ENCODE measurements around the gene AZGP1. TPM values are rescaled to one million over a fixed set of nuclear protein-coding genes. Genes with fewer than 3 reads are reported as not detected.

The AZGP1 gene
- total and polyA plus RNA-seq, 2 of the 13 experiments (the other 11 are each of a cell fraction or from before 2014, with no cell fraction given), result 93.8 to 229 TPM

DNA sequence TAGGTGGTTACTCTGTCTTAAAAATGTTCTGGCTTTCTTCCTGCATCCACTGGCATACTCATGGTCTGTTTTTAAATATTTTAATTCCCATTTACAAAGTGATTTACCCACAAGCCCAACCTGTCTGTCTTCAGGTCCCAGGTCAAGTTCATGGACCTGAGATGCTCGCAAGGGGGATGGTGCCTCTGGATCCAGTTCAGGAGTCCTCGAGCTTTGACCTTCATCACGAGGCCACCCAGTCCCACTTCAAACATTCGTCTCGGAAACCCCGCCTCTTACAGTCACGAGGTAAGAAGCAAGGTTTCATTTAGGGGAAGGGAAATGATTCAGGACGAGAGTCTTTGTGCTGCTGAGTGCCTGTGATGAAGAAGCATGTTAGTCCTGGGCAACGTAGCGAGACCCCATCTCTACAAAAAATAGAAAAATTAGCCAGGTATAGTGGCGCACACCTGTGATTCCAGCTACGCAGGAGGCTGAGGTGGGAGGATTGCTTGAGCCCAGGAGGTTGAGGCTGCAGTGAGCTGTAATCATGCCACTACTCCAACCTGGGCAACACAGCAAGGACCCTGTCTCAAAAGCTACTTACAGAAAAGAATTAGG lies 48.3 kb upstream of the AZGP1 start (continued):
- no peak for TF ChIP-seq ZNF879 (CRISPR knock-in tag; IDR thresholded peaks at IDR 0.05)
- TF ChIP-seq, protein P1, sequence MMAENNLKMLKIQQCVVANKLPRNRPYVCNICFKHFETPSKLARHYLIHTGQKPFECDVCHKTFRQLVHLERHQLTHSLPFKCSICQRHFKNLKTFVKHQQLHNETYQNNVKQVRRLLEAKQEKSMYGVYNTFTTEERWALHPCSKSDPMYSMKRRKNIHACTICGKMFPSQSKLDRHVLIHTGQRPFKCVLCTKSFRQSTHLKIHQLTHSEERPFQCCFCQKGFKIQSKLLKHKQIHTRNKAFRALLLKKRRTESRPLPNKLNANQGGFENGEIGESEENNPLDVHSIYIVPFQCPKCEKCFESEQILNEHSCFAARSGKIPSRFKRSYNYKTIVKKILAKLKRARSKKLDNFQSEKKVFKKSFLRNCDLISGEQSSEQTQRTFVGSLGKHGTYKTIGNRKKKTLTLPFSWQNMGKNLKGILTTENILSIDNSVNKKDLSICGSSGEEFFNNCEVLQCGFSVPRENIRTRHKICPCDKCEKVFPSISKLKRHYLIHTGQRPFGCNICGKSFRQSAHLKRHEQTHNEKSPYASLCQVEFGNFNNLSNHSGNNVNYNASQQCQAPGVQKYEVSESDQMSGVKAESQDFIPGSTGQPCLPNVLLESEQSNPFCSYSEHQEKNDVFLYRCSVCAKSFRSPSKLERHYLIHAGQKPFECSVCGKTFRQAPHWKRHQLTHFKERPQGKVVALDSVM (CRISPR knock-in tag; IDR thresholded peaks at IDR 0.05), result peak; percentile 42; the same call in 1 of the 2 replicates
- TF ChIP-seq, protein P2, sequence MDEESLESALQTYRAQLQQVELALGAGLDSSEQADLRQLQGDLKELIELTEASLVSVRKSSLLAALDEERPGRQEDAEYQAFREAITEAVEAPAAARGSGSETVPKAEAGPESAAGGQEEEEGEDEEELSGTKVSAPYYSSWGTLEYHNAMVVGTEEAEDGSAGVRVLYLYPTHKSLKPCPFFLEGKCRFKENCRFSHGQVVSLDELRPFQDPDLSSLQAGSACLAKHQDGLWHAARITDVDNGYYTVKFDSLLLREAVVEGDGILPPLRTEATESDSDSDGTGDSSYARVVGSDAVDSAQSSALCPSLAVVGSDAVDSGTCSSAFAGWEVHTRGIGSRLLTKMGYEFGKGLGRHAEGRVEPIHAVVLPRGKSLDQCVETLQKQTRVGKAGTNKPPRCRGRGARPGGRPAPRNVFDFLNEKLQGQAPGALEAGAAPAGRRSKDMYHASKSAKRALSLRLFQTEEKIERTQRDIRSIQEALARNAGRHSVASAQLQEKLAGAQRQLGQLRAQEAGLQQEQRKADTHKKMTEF (CRISPR knock-in tag; IDR thresholded peaks at IDR 0.05), result peak; percentile 52; the same call in 1 of the 2 replicates
- TF ChIP-seq ZNF687 (CRISPR knock-in tag; IDR thresholded peaks at IDR 0.05), result peak; percentile 41; the same call in 1 of the 2 replicates
- no peak for TF ChIP-seq NAIF1 (CRISPR knock-in tag; IDR thresholded peaks at IDR 0.05; ENCODE audit: borderline replicate concordance)
- no peak for TF ChIP-seq ZBTB26 (CRISPR knock-in tag; IDR thresholded peaks at IDR 0.05; ENCODE audit: borderline replicate concordance)
- TF ChIP-seq POLR2AphosphoS2 (IDR thresholded peaks at IDR 0.05; ENCODE audit: low read depth, low read length), result no peak
- no peak for TF ChIP-seq HNRNPK (IDR thresholded peaks at IDR 0.05; ENCODE audit: low read depth, low read length, poor library complexity, severe bottlenecking)
- no peak for TF ChIP-seq ZNF333 (CRISPR knock-in tag; IDR thresholded peaks at IDR 0.05; ENCODE audit: borderline replicate concordance)
- TF ChIP-seq ZNF788 (CRISPR knock-in tag; IDR thresholded peaks at IDR 0.05; ENCODE audit: borderline replicate concordance), result no peak
- TF ChIP-seq ARNT2 (CRISPR knock-in tag; IDR thresholded peaks at IDR 0.05; ENCODE audit: low read depth), result no peak
- no peak for TF ChIP-seq ZNF337 (CRISPR knock-in tag; IDR thresholded peaks at IDR 0.05; ENCODE audit: borderline replicate concordance, low read depth)
- TF ChIP-seq RNF2 (conservative IDR thresholded peaks at IDR 0.05; ENCODE audit: low read depth), result no peak
- TF ChIP-seq ARHGAP35 (CRISPR knock-in tag; IDR thresholded peaks at IDR 0.05; ENCODE audit: borderline replicate concordance), result no peak
- TF ChIP-seq RFX5 (IDR thresholded peaks at IDR 0.05; ENCODE audit: low read depth, low read length), result no peak
- TF ChIP-seq SMARCE1 (IDR thresholded peaks at IDR 0.05; ENCODE audit: borderline replicate concordance), result no peak
- TF ChIP-seq ZNF597 (CRISPR knock-in tag; IDR thresholded peaks at IDR 0.05), result no peak
- no peak for TF ChIP-seq ZNF577 (CRISPR knock-in tag; IDR thresholded peaks at IDR 0.05; ENCODE audit: borderline replicate concordance, low read depth)

All from HepG2 (cell line).